Measurements from ENCODE around the gene ATP5F1B.

GRCh38 chr12:56591961-56592360 is 53.8 kb downstream of the ATP5F1B start:
- TF ChIP-seq CTCF (IDR thresholded peaks at IDR 0.05 in 2 of 3, conservative IDR thresholded peaks at IDR 0.05 in 1 of 3; ENCODE audit: insufficient read depth in 2 of 3, low read depth in 1 of 3, low read length in 3 of 3) (no peak), CEBPB (tag; IDR thresholded peaks at IDR 0.05) (no peak), ILF3 (IDR thresholded peaks at IDR 0.05; ENCODE audit: borderline replicate concordance) (no peak), ESRRA (IDR thresholded peaks at IDR 0.05; ENCODE audit: borderline replicate concordance, low read depth) (no peak), SAFB (IDR thresholded peaks at IDR 0.05; ENCODE audit: borderline replicate concordance, low read depth, low read length) (no peak), NR1H2 (CRISPR knock-in tag; IDR thresholded peaks at IDR 0.05) (no peak)
